ENCODE measurements around the gene ATAD5.

- TF ChIP-seq ZBTB26 (tag by site-specific recombination; optimal IDR thresholded peaks at IDR 0.05) (no peak), ZNF274 (IDR thresholded peaks at IDR 0.05; ENCODE audit: low read length) (no peak), ZNF274 (tag by site-specific recombination; IDR thresholded peaks at IDR 0.05; ENCODE audit: borderline replicate concordance) (no peak), ATF2 (tag by site-specific recombination; IDR thresholded peaks at IDR 0.05; ENCODE audit: low read depth) (no peak), ZNF239 (tag by site-specific recombination; IDR thresholded peaks at IDR 0.05) (no peak), YY1 (tag by site-specific recombination; IDR thresholded peaks at IDR 0.05) (no peak), CTCF (tag by site-specific recombination; IDR thresholded peaks at IDR 0.05) (no peak), HOXA7 (CRISPR knock-in tag; IDR thresholded peaks at IDR 0.05; ENCODE audit: borderline replicate concordance) (no peak), HOXD13 (CRISPR knock-in tag; IDR thresholded peaks at IDR 0.05; ENCODE audit: borderline replicate concordance) (no peak), TCF7L2 (IDR thresholded peaks at IDR 0.05; ENCODE audit: borderline replicate concordance, low read depth, low read length) (no peak), ZFP3 (tag by site-specific recombination; IDR thresholded peaks at IDR 0.05; ENCODE audit: low read depth) (no peak), ZNF707 (tag by site-specific recombination; IDR thresholded peaks at IDR 0.05) (no peak), ZNF362 (tag by site-specific recombination; IDR thresholded peaks at IDR 0.05) (no peak)
Measured at GRCh38 chr17:30920282-30920681, 88.5 kb downstream of the ATAD5 start.
